Neural cell (in vitro differentiated cells): ENCODE results near the gene EPB41L2.

ENCODE experiments used
- CTCF ChIP-seq: fragments of 450-650 bp; IDR thresholded peaks from 2 replicates; pipeline ENCODE4 v1.5.1; 2014; ENCODE audit warnings: antibody characterized with exemption, mild to moderate bottlenecking, moderate library complexity; ENCODE audit not compliant: poor library complexity, severe bottlenecking
- REST ChIP-seq: IDR thresholded peaks from 2 replicates; pipeline ENCODE4 v1.6.1; 2012; ENCODE audit warnings: borderline replicate concordance

DNA sequence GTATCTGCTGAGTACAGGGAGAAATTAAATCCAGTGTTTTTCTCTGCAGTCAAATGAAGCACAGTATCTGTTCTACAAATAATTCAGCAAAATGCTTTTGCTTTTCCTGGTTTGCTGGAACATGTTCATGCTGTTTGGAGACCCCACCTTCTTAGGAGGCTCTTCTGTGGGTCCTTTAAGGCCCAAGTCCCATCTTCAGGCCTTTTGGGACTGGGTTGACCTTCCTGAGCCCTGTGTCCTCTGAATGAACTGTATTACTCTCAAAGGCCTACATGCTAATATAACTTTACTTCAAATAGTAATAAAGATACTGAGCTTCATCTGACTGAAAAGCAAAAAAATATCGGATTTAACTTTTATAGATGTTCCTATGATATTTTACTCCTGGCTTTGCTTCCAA lies 216.5 kb downstream of the EPB41L2 start:
- TF ChIP-seq CTCF (no peak), REST (no peak)
